K562 (cell line): ENCODE results near the gene DHRS12.

Experiments used
- JUN ChIP-seq, 2 experiments: sonication (generic) in 1 of 2; formaldehyde crosslinking in 1 of 2; IDR thresholded peaks; 2 replicates each; pipeline versions ENCODE4 v1.6.1 to v1.8.0; 2012 to 2022; ENCODE audit warnings: borderline replicate concordance in 2 of 2, mild to moderate bottlenecking in 2 of 2, improper control_type of control experiment in 1 of 2, low read depth in 1 of 2, low read length in 1 of 2, missing genetic modification reagents in 1 of 2
- MAFK ChIP-seq: IDR thresholded peaks from 2 replicates; pipeline ENCODE4 v1.6.1; 2011; ENCODE audit warnings: low read length, improper control_type of control experiment
- MTA3 ChIP-seq: fragments of 450-650 bp; formaldehyde crosslinking; IDR thresholded peaks from 2 replicates; pipeline ENCODE4 v1.6.1; 2017; ENCODE audit warnings: mild to moderate bottlenecking, borderline replicate concordance
- MYBL2 ChIP-seq, 2 experiments: fragments of 450-650 bp in 1 of 2; sonication (generic) in 1 of 2; formaldehyde crosslinking in 1 of 2; IDR thresholded peaks; 2 replicates each; pipeline versions ENCODE4 v1.6.1 to v1.8.1; 2017 to 2022; ENCODE audit warnings: borderline replicate concordance in 1 of 2, inconsistent platforms in 1 of 2, low read depth in 1 of 2, mild to moderate bottlenecking in 1 of 2, missing genetic modification reagents in 1 of 2, moderate library complexity in 1 of 2
- NR1H2 ChIP-seq: sonication (generic); formaldehyde crosslinking; IDR thresholded peaks from 2 replicates; pipeline ENCODE4 v1.4.0; 2020; ENCODE audit warnings: mild to moderate bottlenecking, missing genetic modification reagents
- RFX5 ChIP-seq: IDR thresholded peaks from 2 replicates; pipeline ENCODE4 v1.6.1; 2011; ENCODE audit warnings: low read depth, mild to moderate bottlenecking, improper control_type of control experiment, low read length
- ZNF274 ChIP-seq: IDR thresholded peaks from 2 replicates; pipeline ENCODE4 v1.6.1; 2011; ENCODE audit warnings: low read depth, mild to moderate bottlenecking, low read length, moderate library complexity, borderline replicate concordance
- TF ChIP-seq, protein P1 (sequence below), 2 experiments: fragments of 450-650 bp; formaldehyde crosslinking in 1 of 2; IDR thresholded peaks; 2 replicates each; pipeline versions ENCODE4 v1.4.0 to v1.6.1; 2014 to 2020; ENCODE audit warnings: mild to moderate bottlenecking in 2 of 2, borderline replicate concordance in 1 of 2, low read depth in 1 of 2
- TF ChIP-seq, protein P2 (sequence below): fragments of 450-650 bp; formaldehyde crosslinking; IDR thresholded peaks from 2 replicates; pipeline ENCODE4 v1.4.0; 2020; ENCODE audit warnings: mild to moderate bottlenecking, mixed read lengths
- TF ChIP-seq, protein P3 (sequence below), 2 experiments: fragments of 450-650 bp in 1 of 2; sonication (generic) in 1 of 2; formaldehyde crosslinking in 1 of 2; IDR thresholded peaks in 1 of 2; conservative IDR thresholded peaks in 1 of 2; 2 replicates each; pipeline versions ENCODE4 v1.6.1 to v1.8.1; 2016 to 2023; ENCODE audit warnings: mild to moderate bottlenecking in 2 of 2, moderate library complexity in 2 of 2, inconsistent platforms in 1 of 2, missing genetic modification reagents in 1 of 2
- TF ChIP-seq, protein P4 (sequence below), 3 experiments: IDR thresholded peaks in 2 of 3; conservative IDR thresholded peaks in 1 of 3; 2 replicates each; pipeline ENCODE4 v1.5.1; 2011 to 2012; ENCODE audit warnings: low read length in 3 of 3, mild to moderate bottlenecking in 3 of 3, control low read depth in 2 of 3, improper control_type of control experiment in 1 of 3, inconsistent platforms in 1 of 3, low read depth in 1 of 3, mixed read lengths in 1 of 3, moderate library complexity in 1 of 3; ENCODE audit not compliant: insufficient read depth in 2 of 3

DNA sequence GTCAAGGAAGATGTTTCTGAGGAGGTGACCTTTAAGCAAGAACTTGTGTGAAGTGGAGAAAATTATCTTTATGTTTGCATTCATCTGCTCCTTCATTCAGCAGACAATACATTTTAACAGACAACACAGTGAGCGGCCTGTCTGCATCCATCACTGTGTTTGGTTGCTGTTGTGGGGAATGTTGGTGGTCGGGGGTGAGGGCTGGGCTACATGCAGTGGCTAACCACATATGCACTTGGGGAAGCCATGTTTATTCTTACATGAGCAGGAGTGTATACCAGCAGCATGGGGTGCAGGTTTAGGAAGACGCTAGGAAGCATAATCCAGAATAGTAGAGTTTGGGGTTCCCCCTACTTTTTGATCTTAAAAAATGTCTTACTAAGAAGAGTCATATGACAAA, 66.4 kb downstream of the DHRS12 start:
- TF ChIP-seq, protein P1, sequence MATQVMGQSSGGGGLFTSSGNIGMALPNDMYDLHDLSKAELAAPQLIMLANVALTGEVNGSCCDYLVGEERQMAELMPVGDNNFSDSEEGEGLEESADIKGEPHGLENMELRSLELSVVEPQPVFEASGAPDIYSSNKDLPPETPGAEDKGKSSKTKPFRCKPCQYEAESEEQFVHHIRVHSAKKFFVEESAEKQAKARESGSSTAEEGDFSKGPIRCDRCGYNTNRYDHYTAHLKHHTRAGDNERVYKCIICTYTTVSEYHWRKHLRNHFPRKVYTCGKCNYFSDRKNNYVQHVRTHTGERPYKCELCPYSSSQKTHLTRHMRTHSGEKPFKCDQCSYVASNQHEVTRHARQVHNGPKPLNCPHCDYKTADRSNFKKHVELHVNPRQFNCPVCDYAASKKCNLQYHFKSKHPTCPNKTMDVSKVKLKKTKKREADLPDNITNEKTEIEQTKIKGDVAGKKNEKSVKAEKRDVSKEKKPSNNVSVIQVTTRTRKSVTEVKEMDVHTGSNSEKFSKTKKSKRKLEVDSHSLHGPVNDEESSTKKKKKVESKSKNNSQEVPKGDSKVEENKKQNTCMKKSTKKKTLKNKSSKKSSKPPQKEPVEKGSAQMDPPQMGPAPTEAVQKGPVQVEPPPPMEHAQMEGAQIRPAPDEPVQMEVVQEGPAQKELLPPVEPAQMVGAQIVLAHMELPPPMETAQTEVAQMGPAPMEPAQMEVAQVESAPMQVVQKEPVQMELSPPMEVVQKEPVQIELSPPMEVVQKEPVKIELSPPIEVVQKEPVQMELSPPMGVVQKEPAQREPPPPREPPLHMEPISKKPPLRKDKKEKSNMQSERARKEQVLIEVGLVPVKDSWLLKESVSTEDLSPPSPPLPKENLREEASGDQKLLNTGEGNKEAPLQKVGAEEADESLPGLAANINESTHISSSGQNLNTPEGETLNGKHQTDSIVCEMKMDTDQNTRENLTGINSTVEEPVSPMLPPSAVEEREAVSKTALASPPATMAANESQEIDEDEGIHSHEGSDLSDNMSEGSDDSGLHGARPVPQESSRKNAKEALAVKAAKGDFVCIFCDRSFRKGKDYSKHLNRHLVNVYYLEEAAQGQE (IDR thresholded peaks at IDR 0.05; ENCODE audit: borderline replicate concordance) = no peak
- TF ChIP-seq, protein P1 (CRISPR knock-in tag; IDR thresholded peaks at IDR 0.05; ENCODE audit: low read depth) = no peak
- TF ChIP-seq JUN (IDR thresholded peaks at IDR 0.05; ENCODE audit: borderline replicate concordance, low read depth, low read length) (no peak), JUN (CRISPR knock-in tag; IDR thresholded peaks at IDR 0.05; ENCODE audit: borderline replicate concordance) (no peak), NR1H2 (CRISPR knock-in tag) (no peak), MAFK (no peak), RFX5 (no peak), MTA3 (no peak), ZNF274 (no peak), MYBL2 (IDR thresholded peaks at IDR 0.05; ENCODE audit: low read depth) (no peak), MYBL2 (CRISPR knock-in tag; IDR thresholded peaks at IDR 0.05; ENCODE audit: borderline replicate concordance) (no peak)
- TF ChIP-seq, protein P2, sequence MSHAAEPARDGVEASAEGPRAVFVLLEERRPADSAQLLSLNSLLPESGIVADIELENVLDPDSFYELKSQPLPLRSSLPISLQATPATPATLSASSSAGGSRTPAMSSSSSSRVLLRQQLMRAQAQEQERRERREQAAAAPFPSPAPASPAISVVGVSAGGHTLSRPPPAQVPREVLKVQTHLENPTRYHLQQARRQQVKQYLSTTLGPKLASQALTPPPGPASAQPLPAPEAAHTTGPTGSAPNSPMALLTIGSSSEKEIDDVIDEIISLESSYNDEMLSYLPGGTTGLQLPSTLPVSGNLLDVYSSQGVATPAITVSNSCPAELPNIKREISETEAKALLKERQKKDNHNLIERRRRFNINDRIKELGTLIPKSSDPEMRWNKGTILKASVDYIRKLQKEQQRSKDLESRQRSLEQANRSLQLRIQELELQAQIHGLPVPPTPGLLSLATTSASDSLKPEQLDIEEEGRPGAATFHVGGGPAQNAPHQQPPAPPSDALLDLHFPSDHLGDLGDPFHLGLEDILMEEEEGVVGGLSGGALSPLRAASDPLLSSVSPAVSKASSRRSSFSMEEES (CRISPR knock-in tag) = no peak
- TF ChIP-seq, protein P3, sequence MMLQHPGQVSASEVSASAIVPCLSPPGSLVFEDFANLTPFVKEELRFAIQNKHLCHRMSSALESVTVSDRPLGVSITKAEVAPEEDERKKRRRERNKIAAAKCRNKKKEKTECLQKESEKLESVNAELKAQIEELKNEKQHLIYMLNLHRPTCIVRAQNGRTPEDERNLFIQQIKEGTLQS (IDR thresholded peaks at IDR 0.05) = no peak
- TF ChIP-seq, protein P3 (CRISPR knock-in tag; conservative IDR thresholded peaks at IDR 0.05) = no peak
- TF ChIP-seq, protein P4, sequence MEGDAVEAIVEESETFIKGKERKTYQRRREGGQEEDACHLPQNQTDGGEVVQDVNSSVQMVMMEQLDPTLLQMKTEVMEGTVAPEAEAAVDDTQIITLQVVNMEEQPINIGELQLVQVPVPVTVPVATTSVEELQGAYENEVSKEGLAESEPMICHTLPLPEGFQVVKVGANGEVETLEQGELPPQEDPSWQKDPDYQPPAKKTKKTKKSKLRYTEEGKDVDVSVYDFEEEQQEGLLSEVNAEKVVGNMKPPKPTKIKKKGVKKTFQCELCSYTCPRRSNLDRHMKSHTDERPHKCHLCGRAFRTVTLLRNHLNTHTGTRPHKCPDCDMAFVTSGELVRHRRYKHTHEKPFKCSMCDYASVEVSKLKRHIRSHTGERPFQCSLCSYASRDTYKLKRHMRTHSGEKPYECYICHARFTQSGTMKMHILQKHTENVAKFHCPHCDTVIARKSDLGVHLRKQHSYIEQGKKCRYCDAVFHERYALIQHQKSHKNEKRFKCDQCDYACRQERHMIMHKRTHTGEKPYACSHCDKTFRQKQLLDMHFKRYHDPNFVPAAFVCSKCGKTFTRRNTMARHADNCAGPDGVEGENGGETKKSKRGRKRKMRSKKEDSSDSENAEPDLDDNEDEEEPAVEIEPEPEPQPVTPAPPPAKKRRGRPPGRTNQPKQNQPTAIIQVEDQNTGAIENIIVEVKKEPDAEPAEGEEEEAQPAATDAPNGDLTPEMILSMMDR (IDR thresholded peaks at IDR 0.05 in 2 of 3, conservative IDR thresholded peaks at IDR 0.05 in 1 of 3; ENCODE audit: insufficient read depth in 2 of 3, low read depth in 1 of 3, low read length in 3 of 3) = no peak
